HL-60 (cell line): ENCODE results near the gene LRP1B.

ENCODE experiments used
- DNase-seq, 2 experiments: peaks; one replicate each; pipeline ENCODE4 v3.0.0-alpha.2; 2010 to 2020; ENCODE audit warnings: low read depth in 1 of 2, low spot score in 1 of 2
- H3K27ac ChIP-seq: fragments of 250-450 bp; sonication (Bioruptor Pico); replicated peaks from 2 replicates; pipeline ENCODE4 v1.5.1; 2020; ENCODE audit warnings: mild to moderate bottlenecking, moderate library complexity
- H3K27me3 ChIP-seq: fragments of 250-450 bp; sonication (Bioruptor Pico); 2 replicates; pipeline ENCODE4 v1.5.1; 2021; ENCODE audit warnings: mild to moderate bottlenecking, moderate library complexity; ENCODE audit not compliant: insufficient read depth, poor library complexity, severe bottlenecking
- H3K4me3 ChIP-seq: replicated peaks from 2 replicates; pipeline ENCODE4 v1.5.1; 2011; ENCODE audit warnings: mild to moderate bottlenecking, control low read depth, low read length; ENCODE audit not compliant: insufficient read depth
- GABPA ChIP-seq: IDR thresholded peaks from 2 replicates; pipeline ENCODE4 v1.6.1; 2012; ENCODE audit warnings: low read depth
- POLR2AphosphoS5 ChIP-seq: IDR thresholded peaks from 2 replicates; pipeline ENCODE4 v1.6.1; 2012; ENCODE audit warnings: low read depth
- REST ChIP-seq: IDR thresholded peaks from 2 replicates; pipeline ENCODE4 v1.6.1; 2012; ENCODE audit warnings: low read depth; ENCODE audit not compliant: insufficient replicate concordance
- SPI1 ChIP-seq: IDR thresholded peaks from 2 replicates; pipeline ENCODE4 v1.6.1; 2012; ENCODE audit warnings: low read depth, mild to moderate bottlenecking, borderline replicate concordance
- TF ChIP-seq, protein P1 (sequence below): IDR thresholded peaks from one replicate; pipeline ENCODE4 v1.5.1; 2011; ENCODE audit warnings: low read length, control low read depth, inconsistent platforms; ENCODE audit not compliant: insufficient read depth

Gene LRP1B

DNA sequence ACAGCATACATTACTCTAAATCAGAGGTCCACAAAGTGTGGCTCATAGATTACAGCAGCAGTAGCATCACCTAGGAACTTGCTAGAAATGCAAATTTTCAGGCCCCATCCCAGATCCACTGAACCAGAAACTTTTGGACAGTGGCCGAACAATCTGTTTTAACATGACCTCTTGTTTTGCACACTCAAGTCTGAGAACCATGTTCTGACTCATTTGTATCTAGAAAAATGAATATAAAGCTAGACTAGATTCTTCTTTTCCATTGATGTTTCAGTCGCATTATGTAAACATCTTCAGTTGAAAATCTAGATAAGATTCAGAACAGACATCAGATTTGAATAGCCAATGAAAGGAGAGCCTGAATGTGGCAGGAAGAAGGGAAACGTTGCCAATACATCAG, 608.8 kb downstream of the LRP1B start:
- TF ChIP-seq SPI1 = no peak
- TF ChIP-seq POLR2AphosphoS5 = no peak
- TF ChIP-seq GABPA = no peak
- TF ChIP-seq, protein P1, sequence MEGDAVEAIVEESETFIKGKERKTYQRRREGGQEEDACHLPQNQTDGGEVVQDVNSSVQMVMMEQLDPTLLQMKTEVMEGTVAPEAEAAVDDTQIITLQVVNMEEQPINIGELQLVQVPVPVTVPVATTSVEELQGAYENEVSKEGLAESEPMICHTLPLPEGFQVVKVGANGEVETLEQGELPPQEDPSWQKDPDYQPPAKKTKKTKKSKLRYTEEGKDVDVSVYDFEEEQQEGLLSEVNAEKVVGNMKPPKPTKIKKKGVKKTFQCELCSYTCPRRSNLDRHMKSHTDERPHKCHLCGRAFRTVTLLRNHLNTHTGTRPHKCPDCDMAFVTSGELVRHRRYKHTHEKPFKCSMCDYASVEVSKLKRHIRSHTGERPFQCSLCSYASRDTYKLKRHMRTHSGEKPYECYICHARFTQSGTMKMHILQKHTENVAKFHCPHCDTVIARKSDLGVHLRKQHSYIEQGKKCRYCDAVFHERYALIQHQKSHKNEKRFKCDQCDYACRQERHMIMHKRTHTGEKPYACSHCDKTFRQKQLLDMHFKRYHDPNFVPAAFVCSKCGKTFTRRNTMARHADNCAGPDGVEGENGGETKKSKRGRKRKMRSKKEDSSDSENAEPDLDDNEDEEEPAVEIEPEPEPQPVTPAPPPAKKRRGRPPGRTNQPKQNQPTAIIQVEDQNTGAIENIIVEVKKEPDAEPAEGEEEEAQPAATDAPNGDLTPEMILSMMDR = no peak
- TF ChIP-seq REST = no peak
- Histone ChIP-seq H3K27me3 (no peaks in the 10 kb centered on the region), H3K27ac (no peak overlapping the region), H3K4me3 (no peak overlapping the region)
- DNase-seq = no peak

DNA sequence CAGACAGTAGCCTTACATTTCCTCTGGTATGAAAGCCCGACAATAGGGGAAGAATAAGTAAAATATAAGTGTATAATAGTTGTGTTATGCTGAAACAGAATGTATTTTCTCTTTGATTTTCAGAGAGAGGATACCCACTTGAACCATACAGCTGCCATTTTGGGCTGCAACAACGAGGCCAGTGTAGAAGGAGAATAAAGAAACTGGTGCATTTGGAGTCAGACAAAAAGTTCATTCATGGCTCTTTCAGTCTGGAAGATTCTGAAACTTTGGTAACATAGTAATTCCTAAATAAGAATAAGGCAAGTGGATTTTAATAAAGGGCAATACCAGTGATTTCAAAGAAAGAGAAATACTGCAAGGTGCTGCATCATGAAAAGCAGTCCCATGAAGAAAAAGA, 610.9 kb downstream of the LRP1B start:
- no peaks in the 10 kb centered on the region for H3K27me3 ChIP-seq
- H3K27ac ChIP-seq = no peak overlapping the region
- no peak overlapping the region for H3K4me3 ChIP-seq
- DNase-seq = no peak
- TF ChIP-seq SPI1 = no peak
- TF ChIP-seq, protein P1 = no peak
- no peak for TF ChIP-seq POLR2AphosphoS5
- TF ChIP-seq REST = no peak
- no peak for TF ChIP-seq GABPA

DNA sequence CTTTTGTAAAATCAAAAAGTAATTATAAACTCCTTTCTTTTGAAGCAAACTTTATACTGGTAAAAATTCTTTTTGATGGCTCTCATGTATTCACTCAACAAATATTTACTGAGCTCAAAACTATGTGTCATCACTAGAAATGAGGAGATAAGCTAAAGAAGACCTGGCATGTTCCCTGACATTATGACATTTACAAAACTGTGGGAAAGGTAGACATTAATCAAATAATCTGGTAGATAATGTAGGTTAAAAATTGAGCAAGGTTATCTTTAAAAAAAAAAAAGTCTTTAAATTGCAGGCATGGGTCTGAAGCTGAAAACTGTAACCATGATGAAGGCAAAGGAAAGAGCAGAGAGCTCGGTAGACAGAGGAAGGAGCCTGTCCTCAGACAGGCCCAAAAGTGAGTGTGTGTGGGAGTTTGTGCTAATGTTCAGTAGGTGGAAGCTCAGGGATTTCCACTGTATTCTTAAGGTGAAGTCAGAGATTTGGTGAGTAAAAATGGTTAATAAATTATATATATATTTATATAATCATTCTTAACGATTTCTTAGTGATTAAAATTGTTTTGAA, 612.9 kb downstream of the LRP1B start:
- no peak for DNase-seq
- TF ChIP-seq, protein P1 = no peak
- TF ChIP-seq SPI1 = no peak
- no peak for TF ChIP-seq REST
- no peak for TF ChIP-seq GABPA
- no peak for TF ChIP-seq POLR2AphosphoS5
- no peak overlapping the region for H3K27ac ChIP-seq
- H3K27me3 ChIP-seq = no peaks in the 10 kb centered on the region
- no peak overlapping the region for H3K4me3 ChIP-seq
